ENCODE data around the gene TRIM14. TPM values are rescaled to one million over a fixed set of nuclear protein-coding genes. Genes with fewer than 3 reads are reported as not detected.

The TRIM14 gene
- total RNA-seq, 1 experiment from 2014 or later = 17.8 TPM

Other genes starting within 250 kb of the TRIM14 start
- 16.6 and 19.1 TPM in 2 replicates for gene TRMO, start 196.7 kb downstream of the TRIM14 start, total RNA-seq (2014; rRNA removed; shearing (Covaris generic))
- gene HEMGN, start 181.1 kb downstream of the TRIM14 start, total RNA-seq (2014; rRNA removed; shearing (Covaris generic)) = not detected in 2 replicates
- gene ANP32B, start 135.9 kb downstream of the TRIM14 start, total RNA-seq (2014; rRNA removed; shearing (Covaris generic)) = 12.2 and 16.3 TPM in 2 replicates
- 119 and 152 TPM in 2 replicates for gene NANS, start 62.5 kb downstream of the TRIM14 start, total RNA-seq (2014; rRNA removed; shearing (Covaris generic))
- gene CORO2A, start 73.4 kb upstream of the TRIM14 start, total RNA-seq (2014; rRNA removed; shearing (Covaris generic)) = 2.1 and 3.0 TPM in 2 replicates
- gene TBC1D2, start 136.4 kb upstream of the TRIM14 start, total RNA-seq (2014; rRNA removed; shearing (Covaris generic)) = 6.0 and 9.0 TPM in 2 replicates